HG03378 (cell line): ENCODE data around the gene AOC1.

ENCODE experiments used
- ATAC-seq: cut with Tn5 transposase; IDR thresholded peaks from one replicate; pipeline ENCODE4 v1.9.1; 2021; ENCODE audit warnings: mild to moderate bottlenecking, moderate library complexity; ENCODE audit not compliant: unreplicated experiment

Gene AOC1

GRCh38 chr7:150857276-150858055 lies 5.1 kb downstream of the AOC1 start:
- ATAC-seq = no peak

DNA sequence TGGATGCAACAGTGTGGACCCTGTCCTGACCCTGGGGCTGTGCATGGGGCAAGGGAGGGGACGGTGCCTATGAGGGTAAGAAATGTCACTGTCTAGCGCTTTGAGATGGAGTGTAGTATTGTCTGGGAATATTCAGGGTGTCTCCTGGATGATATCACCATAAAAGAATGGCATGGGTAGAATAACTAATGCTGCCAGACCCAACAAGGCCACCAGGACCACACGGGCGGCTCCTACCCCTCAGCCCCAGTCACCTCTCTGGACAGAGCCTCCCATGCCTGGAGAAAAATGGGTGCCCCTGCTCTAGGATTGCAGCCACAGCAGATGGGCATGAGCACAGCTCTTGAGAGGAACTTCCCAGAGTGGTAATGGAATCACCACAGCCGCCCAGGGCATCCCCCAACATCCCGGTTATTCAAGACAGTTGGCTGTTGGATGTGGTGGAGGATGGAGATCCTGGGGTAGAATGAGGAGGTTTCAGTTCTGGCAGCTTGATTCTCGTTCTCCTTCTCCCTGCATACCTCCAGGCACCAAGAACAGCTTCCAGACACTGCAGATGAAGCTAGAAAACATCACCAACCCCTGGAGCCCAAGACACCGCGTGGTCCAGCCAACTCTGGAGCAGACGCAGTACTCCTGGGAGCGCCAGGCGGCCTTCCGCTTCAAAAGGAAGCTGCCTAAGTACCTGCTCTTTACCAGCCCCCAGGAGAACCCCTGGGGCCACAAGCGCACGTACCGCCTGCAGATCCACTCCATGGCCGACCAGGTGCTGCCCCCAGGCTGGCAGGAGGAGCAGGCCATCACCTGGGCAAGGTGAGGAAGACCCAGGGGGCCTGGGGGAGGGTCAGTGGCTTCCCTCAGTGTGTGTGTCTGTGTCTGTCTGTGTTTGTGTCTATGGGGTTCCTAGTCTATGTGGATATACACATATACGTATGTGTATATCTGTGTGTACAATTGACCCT lies 6.2 kb downstream of the AOC1 start:
- ATAC-seq = no peak

GRCh38 chr7:150860291-150860977 lies 8.1 kb downstream of the AOC1 start:
- ATAC-seq = no peak

DNA sequence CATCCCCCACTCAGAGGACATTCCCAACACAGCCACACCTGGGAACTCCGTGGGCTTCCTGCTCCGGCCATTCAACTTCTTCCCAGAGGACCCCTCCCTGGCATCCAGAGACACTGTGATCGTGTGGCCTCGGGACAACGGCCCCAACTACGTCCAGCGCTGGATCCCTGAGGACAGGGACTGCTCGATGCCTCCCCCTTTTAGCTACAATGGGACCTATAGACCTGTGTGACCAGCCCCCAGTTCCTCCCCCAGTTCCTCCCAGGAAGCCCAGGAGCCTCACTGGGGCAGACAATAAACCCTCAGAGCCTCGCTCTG lies 8.6 kb downstream of the AOC1 start:
- no peak for ATAC-seq

- ATAC-seq = no peak
These were observed 10.0 kb downstream of the AOC1 start for GRCh38 chr7:150862356-150862755.

GRCh38 chr7:150863946-150864345 lies 11.6 kb downstream of the AOC1 start:
- ATAC-seq = no peak

GRCh38 chr7:150866932-150867564 lies 14.7 kb downstream of the AOC1 start:
- no peak for ATAC-seq

- ATAC-seq = no peak
These were observed 15.3 kb downstream of the AOC1 start for GRCh38 chr7:150867605-150868004.

DNA sequence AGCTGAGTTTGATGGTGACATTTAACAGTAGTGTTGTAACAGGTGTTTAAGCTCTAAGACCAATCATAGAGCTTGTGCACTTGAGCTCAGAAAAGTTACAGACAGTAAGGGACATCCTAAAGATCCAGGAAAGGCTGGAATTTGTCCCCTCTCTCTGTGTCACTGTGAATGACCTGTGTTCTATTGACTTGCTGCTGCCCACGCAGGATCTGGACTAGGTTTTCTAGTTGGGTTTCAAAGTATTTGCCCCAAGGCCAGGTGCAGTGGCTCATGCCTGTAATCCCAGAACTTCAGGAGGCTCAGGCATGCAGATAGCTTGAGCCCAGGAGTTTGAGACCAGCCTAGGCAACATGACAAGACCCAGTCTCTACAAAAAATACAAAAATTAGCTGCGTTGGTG lies 17.1 kb downstream of the AOC1 start:
- ATAC-seq = no peak

DNA sequence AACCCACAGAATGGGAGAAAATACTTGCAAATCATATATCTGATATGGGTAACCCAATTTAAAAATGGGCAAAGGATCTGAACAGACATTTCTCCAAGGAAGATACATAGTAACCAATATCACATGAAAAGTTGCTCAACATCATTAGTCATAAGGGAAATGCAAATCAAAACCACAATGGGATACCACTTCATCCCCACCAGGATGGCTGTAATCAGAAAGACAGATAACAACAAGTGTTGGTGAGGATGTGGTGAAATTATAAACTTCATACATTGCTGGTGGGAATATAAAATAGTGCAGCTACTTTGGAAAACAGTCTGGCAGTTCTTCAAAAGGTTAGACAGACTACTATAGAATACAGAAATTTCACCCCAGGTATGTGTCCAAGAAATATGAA lies 19.3 kb downstream of the AOC1 start:
- ATAC-seq = no peak

GRCh38 chr7:150874401-150875198 lies 22.3 kb downstream of the AOC1 start:
- no peak for ATAC-seq

DNA sequence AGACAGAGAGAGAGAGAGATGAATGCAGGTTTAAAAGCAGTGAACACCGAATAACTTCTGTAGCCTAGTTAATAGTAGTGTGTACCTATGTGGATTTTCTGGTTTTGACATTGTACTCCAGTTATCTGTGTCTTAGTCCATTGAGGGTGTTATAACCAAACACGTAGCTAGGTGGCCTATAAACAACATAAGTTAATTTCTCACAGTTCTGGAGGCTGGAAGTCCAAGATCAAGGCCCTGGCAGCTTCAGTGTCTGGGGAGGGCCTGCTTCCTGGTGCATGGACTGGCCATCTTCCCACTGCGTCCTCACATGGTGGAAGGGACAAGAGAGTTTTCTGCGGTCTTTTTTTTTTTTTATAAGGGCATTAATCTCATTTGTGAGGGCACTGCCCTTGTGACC lies 23.5 kb downstream of the AOC1 start:
- no peak for ATAC-seq

- ATAC-seq = no peak
These were observed 24.7 kb downstream of the AOC1 start for GRCh38 chr7:150876817-150877526.

GRCh38 chr7:150877536-150877935 lies 25.2 kb downstream of the AOC1 start:
- ATAC-seq = no peak

DNA sequence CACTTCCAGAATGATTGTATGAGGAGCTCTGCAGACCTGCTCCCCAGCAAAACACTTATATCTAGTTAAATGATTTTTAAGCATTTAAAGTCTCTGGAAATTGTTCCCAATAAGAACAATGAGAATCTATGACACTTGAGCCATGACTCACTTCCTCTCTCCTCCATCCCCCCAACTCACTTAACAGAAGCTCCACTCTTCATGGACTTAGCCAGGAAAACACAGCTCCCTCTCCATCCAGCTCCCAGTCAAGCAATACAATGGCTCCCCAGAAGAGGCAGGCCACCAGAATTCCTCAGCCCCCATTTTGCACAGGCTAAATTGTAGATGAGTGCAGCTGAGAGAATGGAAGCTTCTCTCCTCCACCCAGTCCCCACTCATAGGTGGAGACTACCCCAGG lies 27.0 kb downstream of the AOC1 start:
- ATAC-seq = no peak

- ATAC-seq = no peak
These were observed 28.9 kb downstream of the AOC1 start for GRCh38 chr7:150881189-150881588.

DNA sequence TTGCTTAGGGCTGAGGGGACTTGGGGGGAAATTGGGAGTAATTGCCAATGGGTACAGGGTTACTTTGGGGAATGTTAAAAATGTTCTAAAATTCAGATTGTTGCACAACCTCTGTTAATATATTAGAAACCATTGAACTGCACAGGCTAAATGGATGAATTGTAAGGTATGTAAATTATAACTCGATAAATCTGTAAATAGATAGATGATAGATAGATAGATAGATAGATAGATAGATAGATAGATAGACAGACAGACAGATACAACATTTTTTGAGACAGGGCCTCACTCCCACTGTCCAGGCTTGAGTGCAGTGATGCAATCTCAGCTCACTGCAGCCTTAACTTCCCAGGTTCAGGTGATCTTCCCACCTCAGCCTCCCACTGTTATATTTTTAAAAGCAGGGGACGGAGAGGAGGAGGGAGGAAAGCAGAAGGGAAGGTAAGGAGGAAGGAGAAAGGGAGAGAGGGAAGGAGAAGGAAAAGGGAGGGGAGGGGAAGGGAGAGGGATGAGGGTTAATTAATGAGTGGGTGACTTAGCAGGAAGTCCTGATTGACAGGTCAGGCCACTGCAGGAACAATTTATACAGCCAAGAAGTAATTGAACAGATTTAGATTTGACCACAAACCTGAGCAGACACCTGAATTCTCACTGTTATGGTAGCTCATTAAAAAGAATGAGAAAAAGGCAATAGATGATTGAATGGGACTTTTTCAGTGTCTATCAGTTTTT lies 38.7 kb downstream of the AOC1 start:
- no peak for ATAC-seq

DNA sequence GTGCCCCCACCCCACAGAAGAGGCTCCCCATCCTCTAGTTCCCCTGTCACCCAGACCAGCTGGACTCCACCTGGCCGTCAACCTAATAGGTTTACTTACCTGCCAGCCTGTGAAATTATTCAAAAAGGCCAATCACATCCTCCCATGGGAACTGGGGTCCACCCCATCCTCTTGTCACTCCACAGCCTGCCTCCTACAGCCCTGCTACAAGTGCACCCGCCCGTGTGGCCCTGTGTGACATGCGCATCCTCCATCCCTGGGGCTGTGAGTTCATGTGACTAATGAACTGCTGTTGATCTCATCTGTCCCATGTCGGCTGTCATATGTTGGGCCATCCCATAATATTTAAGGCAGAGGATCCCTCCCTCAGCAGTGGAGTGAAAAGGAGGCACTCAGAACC lies 39.4 kb downstream of the AOC1 start:
- no peak for ATAC-seq

DNA sequence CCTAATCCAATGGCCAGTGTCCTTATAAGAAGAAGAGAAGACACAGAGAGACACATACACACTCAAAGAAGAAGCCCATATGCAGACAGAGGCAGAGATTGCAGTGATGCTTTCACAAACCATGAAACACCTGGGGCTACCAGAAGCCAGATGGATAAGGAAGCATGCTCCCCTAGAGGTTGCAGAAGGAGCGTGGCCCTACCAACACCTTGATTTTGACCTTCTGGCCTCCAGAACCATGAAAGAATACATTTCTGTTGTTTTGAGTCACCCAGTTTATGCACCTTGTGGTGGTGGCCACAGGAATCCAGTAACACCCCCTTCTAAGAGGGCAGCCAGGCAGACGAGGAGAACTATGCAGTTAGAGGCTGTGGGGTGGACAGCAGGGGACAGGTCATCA lies 43.5 kb downstream of the AOC1 start:
- no peak for ATAC-seq
